GM19463 (cell line): ENCODE measurements around the gene METRN.
"Not testable (repeated sequence)": the region's sequence is repeated elsewhere in the genome, so short reads cannot be mapped to it uniquely, and the experiment has no call there.

Source experiments
- ATAC-seq: cut with Tn5 transposase; IDR thresholded peaks from one replicate; pipeline ENCODE4 v1.9.1; 2021; ENCODE audit warnings: mild to moderate bottlenecking, moderate library complexity; ENCODE audit not compliant: unreplicated experiment

METRN gene

GRCh38 chr16:733382-734207 is 18.7 kb downstream of the METRN start:
- no peak for ATAC-seq

DNA sequence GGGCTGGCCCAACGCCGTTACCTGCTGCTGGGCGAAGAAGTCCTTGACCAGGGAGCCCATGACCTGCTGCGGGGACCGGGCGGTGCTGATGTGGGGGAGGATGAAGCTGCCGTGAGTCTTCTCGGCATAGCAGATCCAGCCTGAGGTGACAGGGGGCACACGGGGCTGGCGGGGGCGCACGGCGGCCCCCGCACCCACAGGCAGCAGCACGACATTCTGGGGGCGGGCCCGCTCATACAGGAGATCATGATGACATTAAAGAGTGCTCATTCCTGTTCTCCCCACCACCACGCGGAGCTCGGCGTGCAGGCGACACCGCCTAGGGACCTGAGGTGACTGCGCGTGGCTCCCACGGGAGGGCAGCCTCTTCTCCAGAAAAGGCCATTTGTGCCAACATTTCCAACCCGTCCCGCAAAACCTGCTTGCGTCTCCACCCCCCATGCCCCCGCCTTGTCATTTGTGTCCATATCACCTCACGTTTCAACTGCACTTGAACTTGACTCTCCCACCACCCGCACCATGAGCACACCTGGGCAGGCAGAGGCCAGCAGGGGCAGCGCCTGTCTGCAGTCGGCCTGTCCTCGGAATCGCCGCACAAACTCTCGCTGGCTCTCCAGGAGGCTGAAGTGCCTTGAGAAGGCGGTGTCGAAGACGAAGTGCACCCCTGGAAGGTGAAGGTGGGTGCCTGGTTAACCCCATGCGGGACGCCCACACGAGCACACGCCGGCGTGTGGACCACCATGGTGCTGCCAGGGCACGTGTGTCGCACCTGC is 19.5 kb downstream of the METRN start:
- ATAC-seq = no peak

DNA sequence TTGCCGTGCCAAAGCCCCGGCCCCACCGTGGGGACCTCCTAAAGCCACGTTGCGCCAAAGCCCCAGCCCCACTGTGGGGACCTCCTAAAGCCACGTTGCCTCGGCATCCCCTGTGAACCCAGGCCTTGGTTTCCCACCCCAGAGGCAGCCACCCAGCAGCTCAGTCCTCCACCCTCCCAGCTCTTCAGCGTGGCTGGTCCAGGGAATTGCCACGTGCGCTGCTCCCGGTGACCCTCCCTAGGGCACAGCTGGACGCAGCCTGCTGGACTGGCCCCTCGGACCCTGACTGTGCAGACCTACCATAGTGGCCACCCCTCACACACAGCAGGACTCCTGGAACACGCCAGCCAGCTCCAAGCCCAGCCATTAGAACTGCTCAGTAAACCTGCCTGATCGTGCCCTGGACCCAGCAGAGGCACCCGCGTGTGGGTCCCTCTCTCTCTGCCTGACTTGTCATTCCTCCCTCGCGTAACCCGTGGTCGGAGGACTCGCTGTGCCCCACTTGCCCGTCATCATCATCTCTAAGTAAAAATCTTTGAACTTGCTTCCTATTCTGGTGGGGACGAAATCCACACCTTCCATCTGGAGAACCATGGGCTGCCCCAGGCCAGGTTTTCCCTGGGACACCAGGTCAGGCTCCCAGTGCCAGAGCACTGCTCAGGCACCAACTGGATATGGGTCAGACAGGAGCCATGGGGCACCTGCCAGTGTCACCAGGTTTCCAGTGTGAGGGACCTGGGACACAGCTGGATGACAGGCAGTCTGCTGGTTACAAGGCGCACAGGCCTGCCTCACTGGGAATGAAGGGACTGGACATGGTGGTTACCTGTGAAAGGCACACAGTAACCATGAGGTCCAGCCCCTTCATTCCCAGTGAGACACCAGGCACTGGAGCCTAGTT is 20.3 kb downstream of the METRN start:
- no peak for ATAC-seq

- ATAC-seq = no peak
Measured at GRCh38 chr16:735982-736453, 21.1 kb downstream of the METRN start.

GRCh38 chr16:736936-737481 is 22.1 kb downstream of the METRN start:
- no peak for ATAC-seq

DNA sequence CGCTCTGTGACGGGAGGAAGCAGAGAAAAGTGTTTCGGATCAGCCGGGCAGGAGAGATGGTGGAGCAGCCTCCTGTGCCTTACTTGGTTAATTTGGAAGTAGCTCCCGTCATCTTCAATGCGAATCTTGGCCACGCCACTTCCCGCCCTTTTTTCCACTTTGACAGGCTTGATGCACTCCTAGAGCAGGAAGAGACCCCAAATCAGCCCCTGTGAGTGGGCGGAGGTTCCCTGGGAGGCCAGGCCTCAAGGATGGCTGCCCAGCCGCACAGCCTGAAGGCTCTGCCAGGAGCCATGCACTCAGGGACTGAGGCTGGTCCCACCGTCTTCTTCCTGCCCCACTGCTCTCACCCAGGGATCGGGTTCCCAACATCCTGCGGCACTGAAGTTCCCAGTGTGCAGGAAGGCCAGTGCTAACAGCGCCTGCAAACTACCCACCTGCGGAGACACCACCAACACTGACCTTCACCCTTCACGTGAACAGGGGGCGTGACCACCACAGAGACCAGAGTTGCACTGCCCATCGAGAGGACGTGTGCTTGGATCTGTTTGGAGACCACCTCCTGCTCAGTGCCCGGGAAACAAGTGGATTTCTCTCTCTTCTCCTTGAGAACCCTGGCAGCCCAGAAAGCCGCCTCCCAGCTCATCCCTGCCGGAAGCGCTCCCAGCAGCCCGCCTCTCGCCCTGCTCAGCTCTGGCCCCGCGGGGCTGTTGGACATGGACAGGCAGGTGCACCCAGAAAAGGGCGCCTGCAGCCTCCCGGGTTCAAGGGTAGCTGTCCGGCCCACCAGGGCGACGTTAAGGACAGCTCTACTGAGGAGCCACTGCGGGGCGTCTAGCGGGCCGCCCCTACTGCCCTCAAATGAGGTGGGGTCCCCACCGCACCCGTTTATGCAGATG is 24.9 kb downstream of the METRN start:
- ATAC-seq = no peak

- ATAC-seq = no peak
Measured at GRCh38 chr16:740459-740763, 25.5 kb downstream of the METRN start.

GRCh38 chr16:740764-741505 is 26.0 kb downstream of the METRN start, which contains the start of gene CIAO3:
Gene CIAO3, minus strand, starts transcription at chr16:740997. Its CDS starts 12 bp downstream, at chr16:740985.
- peak; percentile 78 for ATAC-seq

DNA sequence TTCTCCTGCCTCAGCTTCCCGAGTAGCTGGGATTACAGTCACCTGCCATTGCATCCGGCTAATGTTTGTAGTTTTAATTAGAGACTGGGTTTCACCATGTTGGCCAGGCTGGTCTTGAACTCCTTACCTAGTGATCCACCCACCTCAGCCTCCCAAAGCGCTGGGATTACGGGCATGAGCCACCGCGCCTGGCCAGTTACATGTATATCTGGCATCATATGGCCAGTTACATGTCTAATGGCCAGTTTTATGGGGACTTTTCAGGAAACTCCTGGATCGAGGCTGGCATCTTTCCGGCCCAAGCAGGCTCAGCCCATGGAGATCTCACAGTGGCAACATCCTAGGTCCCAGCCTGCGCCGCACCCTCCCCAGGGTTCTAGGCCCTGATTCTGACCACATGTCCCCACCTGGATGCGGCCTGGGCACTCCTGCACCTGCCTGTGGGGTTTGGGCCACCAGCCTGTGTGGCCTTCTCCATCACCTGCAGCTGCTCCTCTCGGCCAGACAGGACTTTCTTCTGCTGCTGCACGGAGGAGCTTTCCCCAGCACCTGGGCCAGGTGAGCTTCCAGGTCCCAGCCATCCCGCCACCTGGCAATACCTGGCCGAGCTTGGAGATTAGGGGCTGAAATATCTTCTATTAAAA is 27.2 kb downstream of the METRN start:
- ATAC-seq = no peak

- not testable (repeated sequence) for ATAC-seq
Measured at GRCh38 chr16:742894-743293, 28.0 kb downstream of the METRN start.

DNA sequence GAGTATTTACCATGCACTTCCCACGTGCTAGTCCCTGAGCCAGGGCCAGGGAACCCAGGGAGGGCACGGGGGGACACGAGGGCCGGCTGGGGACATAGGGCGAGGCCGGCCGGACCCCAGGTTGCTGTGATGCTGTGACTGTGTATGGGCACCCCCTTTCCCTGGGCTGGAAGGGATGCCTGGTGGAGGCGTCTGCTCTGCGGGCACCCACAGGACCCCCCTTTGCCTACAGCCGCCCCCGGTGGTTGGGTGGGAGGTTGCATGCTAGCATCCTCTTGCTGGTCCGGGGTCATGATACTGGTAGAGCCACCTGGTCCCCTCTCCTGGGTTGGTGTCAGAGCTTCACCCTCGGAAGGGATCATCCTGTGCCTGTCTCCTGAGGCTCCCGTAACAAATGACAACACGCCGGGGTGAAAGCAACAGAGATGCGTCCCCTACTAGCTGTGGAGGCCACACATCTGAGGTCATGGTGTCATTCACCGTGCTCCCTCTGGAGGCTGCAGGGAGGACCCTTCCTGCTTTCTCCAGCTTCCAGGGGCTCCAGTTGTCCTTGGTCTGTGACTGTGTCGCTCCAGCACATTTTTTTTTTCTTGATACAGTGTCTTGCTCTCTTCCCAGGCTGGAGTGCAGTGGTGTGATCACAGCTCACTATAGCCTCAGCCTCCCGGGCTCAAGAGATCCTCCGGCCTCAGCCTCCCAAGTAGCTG is 29.0 kb downstream of the METRN start:
- ATAC-seq = no peak

DNA sequence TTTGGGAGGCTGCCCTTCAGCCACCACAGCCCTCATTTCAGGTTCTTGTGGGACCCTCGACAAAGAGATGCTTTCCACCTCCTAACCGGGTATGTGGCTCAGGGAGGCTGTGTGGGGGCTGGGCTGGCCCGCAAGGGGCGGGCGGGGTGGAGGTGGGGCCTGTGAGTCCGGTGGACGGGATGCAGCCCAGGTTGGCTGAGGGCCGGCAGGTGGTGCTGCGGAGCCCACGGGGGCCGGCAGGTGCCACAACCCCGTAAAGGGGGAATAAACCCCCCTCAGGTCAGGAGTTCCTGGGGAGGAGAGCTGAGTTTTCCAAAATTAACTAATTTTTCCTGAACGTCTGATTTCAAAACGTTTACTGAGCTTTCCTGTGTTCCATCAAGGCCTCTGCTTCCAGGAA is 30.8 kb downstream of the METRN start:
- no peak for ATAC-seq

- no peak for ATAC-seq
Measured at GRCh38 chr16:746637-747036, 31.7 kb downstream of the METRN start.

DNA sequence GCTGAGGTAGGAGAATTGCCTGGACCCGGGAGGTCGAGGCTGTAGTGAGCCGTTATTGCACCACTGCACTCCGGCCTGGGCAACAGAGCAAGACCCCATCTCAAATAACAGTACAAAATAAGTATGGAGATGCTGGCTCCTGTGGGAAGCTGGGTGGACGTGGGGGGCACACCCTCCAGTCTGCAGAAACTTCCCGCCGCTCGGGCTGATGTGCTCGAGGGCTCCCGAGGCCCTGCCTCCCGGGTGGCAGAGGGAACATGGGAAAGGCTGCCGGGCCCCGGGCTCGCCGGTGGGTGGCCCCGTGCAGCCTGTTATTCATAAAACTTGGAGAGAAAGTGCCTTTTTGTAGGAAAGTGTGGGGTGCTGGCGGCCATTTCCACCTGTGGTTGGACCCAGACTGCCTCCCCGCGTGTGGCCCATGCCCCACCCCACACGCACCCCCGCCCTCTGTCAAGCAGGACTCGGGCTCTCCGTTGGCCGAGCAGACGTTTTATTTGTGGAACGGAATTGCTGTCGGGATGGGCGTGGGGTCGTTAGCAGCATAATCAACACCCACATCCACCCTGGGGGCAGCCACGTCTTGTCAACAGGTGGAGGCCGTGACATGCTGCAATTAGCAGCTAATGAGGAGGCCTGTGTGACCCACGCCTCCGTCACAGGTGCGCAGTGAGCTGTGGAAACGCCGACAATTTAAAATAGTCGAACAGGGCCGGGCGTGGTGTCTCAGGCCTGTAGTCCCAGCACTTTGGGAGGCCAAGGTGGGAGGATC is 33.2 kb downstream of the METRN start:
- ATAC-seq = no peak

DNA sequence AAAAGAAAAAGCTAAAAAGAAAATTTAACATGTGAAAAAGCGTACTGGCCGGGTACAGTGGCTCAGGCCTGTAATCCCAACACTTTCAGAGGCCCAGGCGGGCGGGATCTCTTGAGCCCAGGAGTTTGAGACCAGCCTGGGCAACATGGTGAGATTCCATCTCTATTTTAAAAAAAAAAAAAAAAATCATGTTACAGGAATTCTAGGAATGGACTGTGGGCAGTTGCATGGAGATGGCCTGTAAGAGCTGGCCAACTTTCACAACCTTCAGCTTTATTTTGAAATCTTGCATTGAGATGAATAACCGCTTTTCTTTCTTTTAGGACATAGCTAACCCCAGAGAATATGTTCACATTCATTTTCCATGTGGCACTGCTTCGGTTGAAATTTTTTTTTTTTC is 34.1 kb downstream of the METRN start:
- ATAC-seq = no peak

DNA sequence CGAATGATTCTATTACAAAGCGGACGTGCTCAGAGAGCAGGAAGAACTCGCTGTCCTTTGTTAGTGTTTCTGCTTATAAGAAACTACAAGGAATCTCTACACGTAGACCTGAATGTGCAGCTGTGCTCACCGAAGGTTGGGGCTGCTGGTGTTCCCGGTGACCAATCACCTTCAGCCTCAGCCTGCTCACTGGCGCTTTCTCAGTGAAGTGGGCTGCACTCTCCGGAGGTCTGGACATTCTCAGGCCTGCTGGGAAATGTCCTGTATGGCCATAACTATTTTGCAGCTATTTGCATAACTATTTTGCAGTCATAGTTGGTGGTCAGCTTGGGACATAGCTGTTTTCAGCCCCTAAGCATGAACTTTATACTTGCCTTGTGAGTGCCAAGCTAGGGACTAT is 35.6 kb downstream of the METRN start:
- ATAC-seq = no peak
